ENCODE measurements around the gene NF1. TPM values are rescaled to one million over a fixed set of nuclear protein-coding genes. Genes with fewer than 3 reads are reported as not detected.
A peak's percentile ranks its signal among the peaks of the same experiment; 100 is the strongest.

Gene NF1
- total and polyA plus RNA-seq, 10 donors, result 3.1 to 97.7 (median 58.3) TPM

DNA sequence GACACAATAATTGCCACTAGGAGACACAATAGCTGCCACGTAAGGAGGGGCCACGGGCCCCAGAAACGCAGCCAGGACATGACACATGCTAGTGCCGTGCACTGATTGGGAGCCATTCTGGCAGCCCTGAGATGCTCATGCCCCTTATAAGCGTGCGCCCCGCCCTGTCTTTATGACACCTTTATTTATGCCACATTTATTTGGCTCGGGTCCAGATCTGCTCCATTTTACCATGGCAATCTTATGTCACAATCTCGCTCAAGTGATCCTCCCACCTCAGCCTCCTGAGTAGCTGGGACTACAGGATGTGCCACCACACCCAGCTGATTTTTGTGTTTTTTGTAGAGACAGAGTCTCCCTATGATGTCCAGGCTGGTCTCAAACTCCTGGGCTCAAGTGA is 43.8 kb upstream of the NF1 start:
- Histone ChIP-seq H3K4me1 (peaks cover 0 to 22% (median 8%) of the 10 kb centered on the region in 6 donors), H3K4me3 (no peak overlapping the region), H3K36me3 (peaks cover 0 to 9% (median 0%) of the 10 kb centered on the region in 6 donors), H3K27ac (peak overlapping the region in 3 of 8 donors; percentile 74 to 77 (median 75)), H3K27me3 (replicated peaks in 1 of 7) (no peaks in the 10 kb centered on the region), H3K9me3 (no peaks in the 10 kb centered on the region)
- intact Hi-C loops (cut with DNase I; ENCODE audit: low total_unique reads), result no loop called here
- 92 to 99% (median 95%) methylated on average over 9 of the region's 9 CpGs for WGBS, 5 donors
- DNase-seq, result no peak
- TF ChIP-seq POLR2AphosphoS5 (IDR thresholded peaks at IDR 0.05) (no peak), POLR2A (IDR thresholded peaks at IDR 0.05) (no peak)
- TF ChIP-seq, protein P1, sequence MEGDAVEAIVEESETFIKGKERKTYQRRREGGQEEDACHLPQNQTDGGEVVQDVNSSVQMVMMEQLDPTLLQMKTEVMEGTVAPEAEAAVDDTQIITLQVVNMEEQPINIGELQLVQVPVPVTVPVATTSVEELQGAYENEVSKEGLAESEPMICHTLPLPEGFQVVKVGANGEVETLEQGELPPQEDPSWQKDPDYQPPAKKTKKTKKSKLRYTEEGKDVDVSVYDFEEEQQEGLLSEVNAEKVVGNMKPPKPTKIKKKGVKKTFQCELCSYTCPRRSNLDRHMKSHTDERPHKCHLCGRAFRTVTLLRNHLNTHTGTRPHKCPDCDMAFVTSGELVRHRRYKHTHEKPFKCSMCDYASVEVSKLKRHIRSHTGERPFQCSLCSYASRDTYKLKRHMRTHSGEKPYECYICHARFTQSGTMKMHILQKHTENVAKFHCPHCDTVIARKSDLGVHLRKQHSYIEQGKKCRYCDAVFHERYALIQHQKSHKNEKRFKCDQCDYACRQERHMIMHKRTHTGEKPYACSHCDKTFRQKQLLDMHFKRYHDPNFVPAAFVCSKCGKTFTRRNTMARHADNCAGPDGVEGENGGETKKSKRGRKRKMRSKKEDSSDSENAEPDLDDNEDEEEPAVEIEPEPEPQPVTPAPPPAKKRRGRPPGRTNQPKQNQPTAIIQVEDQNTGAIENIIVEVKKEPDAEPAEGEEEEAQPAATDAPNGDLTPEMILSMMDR (IDR thresholded peaks at IDR 0.05 in 8 of 11, conservative IDR thresholded peaks at IDR 0.05 in 3 of 11), result no peak

DNA sequence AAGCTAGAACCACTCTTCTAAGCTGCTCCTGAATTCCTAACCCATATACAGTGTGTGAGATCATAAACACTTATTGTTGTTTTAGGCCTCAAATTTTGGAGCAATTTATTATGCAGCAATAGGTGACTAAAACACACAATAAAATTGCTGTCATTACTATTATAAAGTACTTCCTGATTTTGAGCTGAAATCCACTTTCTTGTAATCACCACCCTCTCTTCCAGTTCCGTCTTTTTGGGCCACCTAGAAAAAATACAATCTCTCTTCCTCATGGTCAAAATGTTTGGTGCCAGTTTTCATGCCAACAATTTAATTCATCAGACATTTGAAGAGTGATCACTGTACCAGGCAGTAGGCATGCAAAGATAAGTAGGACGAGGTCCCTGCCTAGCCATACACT is 43.3 kb upstream of the NF1 start:
- WGBS, 5 donors, result 66 to 87% (median 72%) methylated on average over 2 of the region's 2 CpGs
- TF ChIP-seq, protein P1 (IDR thresholded peaks at IDR 0.05 in 8 of 11, conservative IDR thresholded peaks at IDR 0.05 in 3 of 11), result no peak
- no peak for TF ChIP-seq POLR2A (IDR thresholded peaks at IDR 0.05)
- Histone ChIP-seq H3K27me3 (replicated peaks in 1 of 7) (no peaks in the 10 kb centered on the region), H3K36me3 (peaks cover 0 to 9% (median 0%) of the 10 kb centered on the region in 6 donors), H3K9me3 (no peaks in the 10 kb centered on the region), H3K4me1 (peaks cover 0 to 22% (median 8%) of the 10 kb centered on the region in 6 donors), H3K27ac (peak overlapping the region in 5 of 8 donors; percentile 27 to 77 (median 74)), H3K4me3 (no peak overlapping the region)
- intact Hi-C loops (cut with DNase I; ENCODE audit: low total_unique reads), result no loop called here
- DNase-seq, result no peak

DNA sequence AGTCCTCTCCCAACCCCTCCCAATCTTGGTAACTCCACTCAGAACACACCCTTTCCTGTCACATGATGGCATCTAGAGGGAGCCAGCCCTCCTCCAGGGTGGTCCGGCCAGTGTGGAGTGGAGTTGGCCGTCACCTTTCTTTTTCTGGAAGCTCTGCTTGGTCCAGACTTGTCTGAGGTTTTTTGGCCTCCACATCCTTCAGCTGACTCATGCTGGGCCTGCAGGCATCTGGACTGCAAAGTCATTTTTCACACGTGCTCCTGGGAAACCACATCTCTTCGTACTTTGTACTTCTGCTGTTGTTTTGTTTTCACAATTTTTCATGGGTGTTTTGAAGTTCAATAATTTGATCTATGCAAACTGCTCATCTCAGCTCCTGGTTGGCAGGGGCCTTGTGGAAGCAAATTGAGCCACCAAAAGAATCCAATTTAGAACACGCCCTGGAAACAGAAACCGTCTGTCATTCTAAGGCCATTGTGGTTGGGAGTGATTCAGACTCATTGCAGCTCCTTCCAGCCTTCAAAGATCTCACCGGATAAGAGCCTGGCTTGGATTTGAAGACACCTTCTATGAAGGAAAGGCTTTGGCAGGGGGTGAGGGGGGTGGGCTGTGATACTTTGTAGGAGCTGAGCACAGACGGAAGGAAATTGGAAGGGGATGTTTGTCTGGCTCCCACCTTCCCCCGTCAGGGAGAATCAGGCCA is 42.4 kb upstream of the NF1 start:
- Histone ChIP-seq H3K4me1 (peaks cover 0 to 22% (median 8%) of the 10 kb centered on the region in 6 donors), H3K27ac (peak overlapping the region in 5 of 8 donors; percentile 27 to 77 (median 74)), H3K27me3 (replicated peaks in 1 of 7) (no peaks in the 10 kb centered on the region), H3K36me3 (peaks cover 0 to 9% (median 0%) of the 10 kb centered on the region in 6 donors), H3K4me3 (no peak overlapping the region), H3K9me3 (no peaks in the 10 kb centered on the region)
- 52 to 66% (median 58%) methylated on average over 9 of the region's 9 CpGs for WGBS, 5 donors
- TF ChIP-seq POLR2A (IDR thresholded peaks at IDR 0.05), result no peak
- TF ChIP-seq POLR2AphosphoS5 (IDR thresholded peaks at IDR 0.05), result no peak
- TF ChIP-seq, protein P1 (IDR thresholded peaks at IDR 0.05 in 8 of 11, conservative IDR thresholded peaks at IDR 0.05 in 3 of 11), result no peak
- DNase-seq, result no peak
- intact Hi-C loops (cut with DNase I; ENCODE audit: low total_unique reads), result no loop called here

DNA sequence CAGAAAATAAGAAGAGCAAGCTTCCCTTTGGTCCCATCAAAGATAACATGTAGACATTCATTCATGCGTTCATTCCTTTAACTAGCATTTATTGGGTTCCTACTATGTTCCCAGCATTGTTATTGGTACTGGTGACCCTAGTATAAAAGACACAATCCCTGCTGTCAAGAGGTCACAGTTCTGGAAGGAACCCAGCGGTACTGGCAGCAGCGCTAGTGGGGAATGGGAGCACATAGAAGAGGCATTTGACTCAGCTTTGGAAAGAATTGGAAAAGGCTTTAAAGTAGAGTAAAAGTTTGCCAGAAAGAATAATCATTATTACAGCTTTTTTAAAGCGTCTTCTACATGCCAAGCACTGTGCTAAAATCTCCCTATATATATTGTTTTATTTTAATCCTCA is 41.7 kb upstream of the NF1 start:
- H3K27ac ChIP-seq, result peak overlapping the region in 1 of 8 donors; percentile 77
- DNase-seq, result no peak
- no peaks in the 10 kb centered on the region for H3K9me3 ChIP-seq
- no peak overlapping the region for H3K4me3 ChIP-seq
- intact Hi-C loops (cut with DNase I; ENCODE audit: low total_unique reads), result no loop called here
- H3K4me1 ChIP-seq, result peaks cover 0 to 22% (median 8%) of the 10 kb centered on the region in 6 donors
- WGBS, 5 donors, result 92 to 97% (median 95%) methylated on average over 4 of the region's 4 CpGs
- TF ChIP-seq, protein P1 (IDR thresholded peaks at IDR 0.05 in 8 of 11, conservative IDR thresholded peaks at IDR 0.05 in 3 of 11), result no peak
- TF ChIP-seq POLR2AphosphoS5 (IDR thresholded peaks at IDR 0.05) (no peak), POLR2A (IDR thresholded peaks at IDR 0.05) (no peak)
- no peaks in the 10 kb centered on the region for H3K27me3 ChIP-seq (replicated peaks in 1 of 7)
- peaks cover 0 to 9% (median 0%) of the 10 kb centered on the region in 6 donors for H3K36me3 ChIP-seq
